Parathyroid adenoma (tissue), 2 donors: ENCODE results near the gene CCDC83.

Source experiments
- H2AFZ ChIP-seq: fragments of 300-600 bp; sonication (generic); one replicate; pipeline ENCODE4 v1.7.0; 2017; ENCODE audit warnings: antibody characterized with exemption, mild to moderate bottlenecking
- H3K27ac ChIP-seq: fragments of 300-600 bp; sonication (generic); one replicate; pipeline ENCODE4 v1.7.0; 2017
- H3K27me3 ChIP-seq: fragments of 300-600 bp; sonication (generic); one replicate; pipeline ENCODE4 v1.7.0; 2017; ENCODE audit warnings: low read length; ENCODE audit not compliant: control insufficient read depth, insufficient read depth
- H3K36me3 ChIP-seq: fragments of 300-600 bp; sonication (generic); one replicate; pipeline ENCODE4 v1.7.0; 2017; ENCODE audit warnings: low read length; ENCODE audit not compliant: control insufficient read depth, insufficient read depth
- H3K4me1 ChIP-seq: fragments of 300-600 bp; sonication (generic); one replicate; pipeline ENCODE4 v1.7.0; 2017; ENCODE audit warnings: control low read depth
- H3K4me2 ChIP-seq: fragments of 300-600 bp; sonication (generic); one replicate; pipeline ENCODE4 v1.7.0; 2017; ENCODE audit warnings: low read length
- H3K4me3 ChIP-seq: fragments of 300-600 bp; sonication (generic); one replicate; pipeline ENCODE4 v1.7.0; 2017; ENCODE audit warnings: low read depth, low read length
- H3K79me2 ChIP-seq: fragments of 300-600 bp; sonication (generic); one replicate; pipeline ENCODE4 v1.7.0; 2017; ENCODE audit warnings: control low read depth
- H3K9ac ChIP-seq: fragments of 300-600 bp; sonication (generic); one replicate; pipeline ENCODE4 v1.7.0; 2017; ENCODE audit warnings: mild to moderate bottlenecking
- H3K9me3 ChIP-seq: fragments of 300-600 bp; sonication (generic); one replicate; pipeline ENCODE4 v1.7.0; 2017; ENCODE audit warnings: low read length; ENCODE audit not compliant: control insufficient read depth
- TF ChIP-seq, protein P1 (sequence below): fragments of 300-600 bp; sonication (generic); IDR thresholded peaks from one replicate; pipeline ENCODE4 v1.7.0; 2017; ENCODE audit warnings: antibody characterized with exemption, mild to moderate bottlenecking
- donor health status: primary hyperparathyroidism.

The CCDC83 gene

DNA sequence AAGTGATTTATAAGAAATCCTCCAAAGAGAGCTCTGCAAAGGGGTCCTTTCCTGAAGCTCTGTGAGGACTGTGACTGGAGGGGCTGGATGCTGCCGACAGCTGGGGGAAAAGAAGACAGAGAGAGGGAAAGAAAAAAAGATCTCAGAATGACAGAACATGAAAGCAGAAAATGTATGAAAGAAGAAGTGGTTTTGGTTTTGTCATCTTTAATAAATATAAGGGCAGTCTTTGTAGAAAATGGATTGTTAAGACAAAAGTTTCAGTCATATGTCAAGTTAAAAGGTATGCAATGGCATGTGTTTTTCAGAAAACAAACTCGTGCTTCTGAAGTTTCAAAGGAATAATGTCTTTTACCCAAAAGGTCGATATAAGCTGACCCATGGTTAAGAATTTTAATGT, 105.5 kb downstream of the CCDC83 start:
- Histone ChIP-seq H3K4me3 (no peak overlapping the region), H3K27me3 (no peaks in the 10 kb centered on the region), H3K27ac (no peak overlapping the region), H3K79me2 (no peaks in the 10 kb centered on the region), H3K4me1 (peaks cover under 1% of the 10 kb centered on the region), H3K36me3 (no peaks in the 10 kb centered on the region), H3K9me3 (no peaks in the 10 kb centered on the region), H3K4me2 (no peak overlapping the region), H2AFZ (no peak overlapping the region), H3K9ac (no peak overlapping the region)
- TF ChIP-seq, protein P1, sequence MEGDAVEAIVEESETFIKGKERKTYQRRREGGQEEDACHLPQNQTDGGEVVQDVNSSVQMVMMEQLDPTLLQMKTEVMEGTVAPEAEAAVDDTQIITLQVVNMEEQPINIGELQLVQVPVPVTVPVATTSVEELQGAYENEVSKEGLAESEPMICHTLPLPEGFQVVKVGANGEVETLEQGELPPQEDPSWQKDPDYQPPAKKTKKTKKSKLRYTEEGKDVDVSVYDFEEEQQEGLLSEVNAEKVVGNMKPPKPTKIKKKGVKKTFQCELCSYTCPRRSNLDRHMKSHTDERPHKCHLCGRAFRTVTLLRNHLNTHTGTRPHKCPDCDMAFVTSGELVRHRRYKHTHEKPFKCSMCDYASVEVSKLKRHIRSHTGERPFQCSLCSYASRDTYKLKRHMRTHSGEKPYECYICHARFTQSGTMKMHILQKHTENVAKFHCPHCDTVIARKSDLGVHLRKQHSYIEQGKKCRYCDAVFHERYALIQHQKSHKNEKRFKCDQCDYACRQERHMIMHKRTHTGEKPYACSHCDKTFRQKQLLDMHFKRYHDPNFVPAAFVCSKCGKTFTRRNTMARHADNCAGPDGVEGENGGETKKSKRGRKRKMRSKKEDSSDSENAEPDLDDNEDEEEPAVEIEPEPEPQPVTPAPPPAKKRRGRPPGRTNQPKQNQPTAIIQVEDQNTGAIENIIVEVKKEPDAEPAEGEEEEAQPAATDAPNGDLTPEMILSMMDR = no peak

DNA sequence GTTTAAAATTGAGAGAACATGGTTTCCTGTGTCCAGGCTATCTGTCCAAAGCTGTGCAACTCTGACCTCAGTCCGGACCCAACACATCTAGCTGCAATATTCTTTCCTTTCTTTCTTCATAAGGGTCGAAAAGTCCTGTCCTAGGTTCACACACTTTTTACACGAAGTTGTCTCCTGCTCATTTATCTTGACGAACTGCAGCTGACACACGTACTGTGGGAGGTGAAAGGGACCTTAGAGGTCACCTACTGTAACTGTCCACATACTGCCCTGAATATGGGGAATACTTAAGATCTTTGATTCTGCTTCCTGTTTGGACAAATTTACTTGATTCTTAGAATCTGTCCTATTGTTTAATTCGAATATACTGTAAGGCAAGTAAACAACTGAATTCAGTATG, 105.9 kb downstream of the CCDC83 start:
- H3K4me3 ChIP-seq = no peak overlapping the region
- H3K36me3 ChIP-seq = no peaks in the 10 kb centered on the region
- H3K27ac ChIP-seq = no peak overlapping the region
- H2AFZ ChIP-seq = no peak overlapping the region
- H3K79me2 ChIP-seq = no peaks in the 10 kb centered on the region
- TF ChIP-seq, protein P1 = no peak
- H3K9ac ChIP-seq = no peak overlapping the region
- no peaks in the 10 kb centered on the region for H3K9me3 ChIP-seq
- no peaks in the 10 kb centered on the region for H3K4me1 ChIP-seq
- no peak overlapping the region for H3K4me2 ChIP-seq
- H3K27me3 ChIP-seq = no peaks in the 10 kb centered on the region

DNA sequence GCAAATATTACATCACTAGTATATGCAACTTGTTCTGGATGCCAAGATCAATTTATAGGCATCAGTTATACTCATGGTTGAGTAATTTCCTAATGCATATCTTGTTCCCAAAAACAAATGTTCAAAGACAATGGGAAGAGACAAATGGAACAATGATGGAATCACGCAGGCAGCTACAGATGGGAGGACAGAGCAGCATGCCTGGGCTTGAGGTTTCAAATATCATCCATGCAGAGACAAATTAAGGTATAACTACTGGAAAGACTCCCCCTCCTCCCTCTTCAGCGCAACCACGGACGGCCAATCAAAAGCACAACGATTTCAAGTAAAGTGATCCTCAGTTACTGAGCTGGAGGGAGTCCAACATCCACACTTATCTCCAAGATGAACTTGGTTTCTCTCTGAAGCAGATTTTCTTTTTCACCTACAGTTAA, 106.8 kb downstream of the CCDC83 start:
- no peaks in the 10 kb centered on the region for H3K27me3 ChIP-seq
- no peak overlapping the region for H3K4me2 ChIP-seq
- no peak overlapping the region for H2AFZ ChIP-seq
- no peak overlapping the region for H3K9ac ChIP-seq
- TF ChIP-seq, protein P1 = no peak
- H3K27ac ChIP-seq = peak overlapping the region; percentile 57
- no peaks in the 10 kb centered on the region for H3K79me2 ChIP-seq
- H3K36me3 ChIP-seq = no peaks in the 10 kb centered on the region
- H3K4me1 ChIP-seq = no peaks in the 10 kb centered on the region
- peak overlapping the region; percentile 20 for H3K4me3 ChIP-seq
- H3K9me3 ChIP-seq = no peaks in the 10 kb centered on the region

DNA sequence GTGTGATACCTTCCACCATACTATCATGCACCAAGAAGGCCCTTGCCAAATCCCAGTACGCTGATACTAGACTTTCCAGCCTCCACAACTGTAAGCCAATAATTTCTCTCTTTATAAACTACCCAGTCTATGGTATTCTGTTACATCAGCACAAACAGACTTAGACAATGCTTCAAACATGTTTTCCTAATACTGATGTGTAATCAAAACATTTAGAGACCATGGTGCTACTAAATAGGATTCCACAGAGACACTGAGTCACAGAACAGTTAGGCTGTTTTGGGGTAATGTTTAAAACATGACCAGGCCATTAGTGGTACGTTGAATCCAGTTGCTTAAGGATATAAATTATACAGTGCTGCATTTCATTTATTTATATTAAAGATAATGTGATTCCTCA, 110.0 kb downstream of the CCDC83 start:
- no peak overlapping the region for H2AFZ ChIP-seq
- TF ChIP-seq, protein P1 = no peak
- H3K9me3 ChIP-seq = no peaks in the 10 kb centered on the region
- H3K4me2 ChIP-seq = no peak overlapping the region
- no peak overlapping the region for H3K9ac ChIP-seq
- no peaks in the 10 kb centered on the region for H3K36me3 ChIP-seq
- H3K4me1 ChIP-seq = no peaks in the 10 kb centered on the region
- no peak overlapping the region for H3K4me3 ChIP-seq
- H3K27ac ChIP-seq = no peak overlapping the region
- no peaks in the 10 kb centered on the region for H3K27me3 ChIP-seq
- no peaks in the 10 kb centered on the region for H3K79me2 ChIP-seq

DNA sequence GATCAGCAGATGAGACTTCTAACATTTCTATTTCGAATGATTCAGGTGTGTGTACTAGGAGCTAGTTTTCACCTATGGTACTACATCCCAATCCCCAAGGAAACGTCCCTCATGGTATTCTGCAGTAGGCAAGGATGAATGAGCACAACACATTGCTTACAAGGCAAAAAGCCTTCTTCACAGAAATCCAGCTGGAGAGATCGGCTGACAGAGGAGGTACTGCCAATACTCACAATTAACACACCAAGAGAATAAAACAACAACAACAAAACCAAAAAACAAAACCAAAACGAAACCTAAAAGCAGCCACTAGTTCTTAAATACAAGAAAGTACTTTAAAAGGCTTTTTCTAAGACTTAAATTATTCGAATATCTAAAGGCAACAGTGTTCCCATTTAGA, 112.3 kb downstream of the CCDC83 start:
- Histone ChIP-seq H2AFZ (no peak overlapping the region), H3K4me1 (no peaks in the 10 kb centered on the region), H3K79me2 (peaks cover 10% of the 10 kb centered on the region), H3K9me3 (no peaks in the 10 kb centered on the region), H3K36me3 (no peaks in the 10 kb centered on the region), H3K27ac (no peak overlapping the region), H3K27me3 (no peaks in the 10 kb centered on the region), H3K4me3 (no peak overlapping the region), H3K4me2 (no peak overlapping the region), H3K9ac (no peak overlapping the region)
- TF ChIP-seq, protein P1 = no peak
